ENCODE results near the gene CNNM4. TPM values are rescaled to one million over a fixed set of nuclear protein-coding genes. Genes with fewer than 3 reads are reported as not detected.

The CNNM4 gene
- 1 to 10 TPM; 1.2 to 3.9 (median 2.6) TPM for polyA plus RNA-seq

GRCh38 chr2:96760036-96760985, at the start of gene CNNM4:
Gene CNNM4 (plus strand): TSS chr2:96760902. CDS start chr2:96761000, 98 bp downstream.
- H3K4me3 Mint-ChIP-seq, result peak within 1 kb of the TSS; percentile 81 to 91 (median 88)
- DNase-seq, result peak; percentile 84 to 90 (median 89)
- H3K4me1 Mint-ChIP-seq, result peaks cover 47 to 52% of the 10 kb centered on the region in 2 donors
- peaks cover 0 to 2% (median 1%) of the 10 kb centered on the region in 3 donors for H3K27me3 Mint-ChIP-seq (ENCODE audit: low read depth in 3 of 3)
- no peaks in the 10 kb centered on the region for H3K36me3 Mint-ChIP-seq
- H3K9me3 Mint-ChIP-seq, result no peaks in the 10 kb centered on the region
- peak within 1 kb of the TSS; percentile 62 to 92 (median 88) for H3K27ac Mint-ChIP-seq

GRCh38 chr2:96710985-96711384, 49.7 kb upstream of the CNNM4 start:
- no peak overlapping the region for H3K4me3 Mint-ChIP-seq
- no peak for DNase-seq
- no peaks in the 10 kb centered on the region for H3K9me3 Mint-ChIP-seq
- H3K27me3 Mint-ChIP-seq (ENCODE audit: low read depth in 3 of 3), result peaks cover 0 to 3% (median 0%) of the 10 kb centered on the region in 3 donors
- peak overlapping the region in 1 of 6 donors; percentile 31 for H3K27ac Mint-ChIP-seq
- H3K4me1 Mint-ChIP-seq, result no peaks in the 10 kb centered on the region
- H3K36me3 Mint-ChIP-seq, result peaks cover 16 to 51% (median 40%) of the 10 kb centered on the region in 3 donors

- Mint-ChIP-seq H3K4me1 (no peaks in the 10 kb centered on the region), H3K27me3 (ENCODE audit: low read depth in 3 of 3) (peaks cover 0 to 3% (median 0%) of the 10 kb centered on the region in 3 donors), H3K9me3 (no peaks in the 10 kb centered on the region), H3K36me3 (peaks cover 14 to 27% (median 15%) of the 10 kb centered on the region in 3 donors), H3K27ac (no peak overlapping the region), H3K4me3 (no peak overlapping the region)
- DNase-seq, result no peak
These were observed 45.0 kb upstream of the CNNM4 start for GRCh38 chr2:96715658-96716057.

GRCh38 chr2:96716388-96716787, 44.3 kb upstream of the CNNM4 start:
- Mint-ChIP-seq H3K27me3 (ENCODE audit: low read depth in 3 of 3) (peaks cover 0 to 2% (median 0%) of the 10 kb centered on the region in 3 donors), H3K9me3 (no peaks in the 10 kb centered on the region), H3K4me1 (no peaks in the 10 kb centered on the region), H3K4me3 (no peak overlapping the region), H3K27ac (no peak overlapping the region), H3K36me3 (peaks cover 7 to 19% (median 9%) of the 10 kb centered on the region in 3 donors)
- DNase-seq, result no peak

- H3K9me3 Mint-ChIP-seq, result no peaks in the 10 kb centered on the region
- peaks cover 10 to 25% (median 15%) of the 10 kb centered on the region in 3 donors for H3K36me3 Mint-ChIP-seq
- H3K4me3 Mint-ChIP-seq, result no peak overlapping the region
- no peaks in the 10 kb centered on the region for H3K27me3 Mint-ChIP-seq (ENCODE audit: low read depth in 3 of 3)
- no peaks in the 10 kb centered on the region for H3K4me1 Mint-ChIP-seq
- H3K27ac Mint-ChIP-seq, result no peak overlapping the region
- DNase-seq, result no peak
These were observed 34.6 kb upstream of the CNNM4 start for GRCh38 chr2:96726131-96726530.

- Mint-ChIP-seq H3K4me3 (no peak overlapping the region), H3K27ac (no peak overlapping the region), H3K27me3 (ENCODE audit: low read depth in 3 of 3) (no peaks in the 10 kb centered on the region), H3K36me3 (peaks cover 10 to 28% (median 15%) of the 10 kb centered on the region in 3 donors), H3K9me3 (no peaks in the 10 kb centered on the region), H3K4me1 (no peaks in the 10 kb centered on the region)
- DNase-seq, result no peak
These were observed 33.3 kb upstream of the CNNM4 start for GRCh38 chr2:96727431-96727830.

GRCh38 chr2:96729748-96730147, 31.0 kb upstream of the CNNM4 start:
- no peak overlapping the region for H3K27ac Mint-ChIP-seq
- no peak for DNase-seq
- H3K9me3 Mint-ChIP-seq, result no peaks in the 10 kb centered on the region
- H3K4me1 Mint-ChIP-seq, result no peaks in the 10 kb centered on the region
- no peaks in the 10 kb centered on the region for H3K27me3 Mint-ChIP-seq (ENCODE audit: low read depth in 3 of 3)
- H3K4me3 Mint-ChIP-seq, result no peak overlapping the region
- peaks cover 20 to 43% (median 26%) of the 10 kb centered on the region in 3 donors for H3K36me3 Mint-ChIP-seq

- Mint-ChIP-seq H3K27me3 (ENCODE audit: low read depth in 3 of 3) (no peaks in the 10 kb centered on the region), H3K9me3 (no peaks in the 10 kb centered on the region), H3K27ac (peak overlapping the region in 1 of 6 donors; percentile 6), H3K36me3 (peaks cover 20 to 46% (median 30%) of the 10 kb centered on the region in 3 donors), H3K4me1 (no peaks in the 10 kb centered on the region), H3K4me3 (no peak overlapping the region)
- no peak for DNase-seq
These were observed 30.5 kb upstream of the CNNM4 start for GRCh38 chr2:96730212-96730611.

- Mint-ChIP-seq H3K27me3 (ENCODE audit: low read depth in 3 of 3) (no peaks in the 10 kb centered on the region), H3K4me1 (peaks cover 5 to 11% of the 10 kb centered on the region in 2 donors), H3K36me3 (peaks cover 9 to 36% (median 29%) of the 10 kb centered on the region in 3 donors), H3K4me3 (no peak overlapping the region), H3K27ac (no peak overlapping the region), H3K9me3 (no peaks in the 10 kb centered on the region)
- no peak for DNase-seq
These were observed 26.8 kb upstream of the CNNM4 start for GRCh38 chr2:96733931-96734330.

- H3K36me3 Mint-ChIP-seq, result peaks cover 9 to 35% (median 29%) of the 10 kb centered on the region in 3 donors
- DNase-seq, result no peak
- peaks cover 0 to 3% (median 0%) of the 10 kb centered on the region in 3 donors for H3K27me3 Mint-ChIP-seq (ENCODE audit: low read depth in 3 of 3)
- H3K4me3 Mint-ChIP-seq, result no peak overlapping the region
- H3K9me3 Mint-ChIP-seq, result no peaks in the 10 kb centered on the region
- peaks cover 16 to 22% of the 10 kb centered on the region in 2 donors for H3K4me1 Mint-ChIP-seq
- no peak overlapping the region for H3K27ac Mint-ChIP-seq
These were observed 25.7 kb upstream of the CNNM4 start for GRCh38 chr2:96734880-96735583.

- peaks cover 26 to 42% of the 10 kb centered on the region in 2 donors for H3K4me1 Mint-ChIP-seq
- H3K27ac Mint-ChIP-seq, result no peak overlapping the region
- H3K4me3 Mint-ChIP-seq, result no peak overlapping the region
- peaks cover 0 to 4% (median 0%) of the 10 kb centered on the region in 3 donors for H3K27me3 Mint-ChIP-seq (ENCODE audit: low read depth in 3 of 3)
- no peaks in the 10 kb centered on the region for H3K9me3 Mint-ChIP-seq
- H3K36me3 Mint-ChIP-seq, result peaks cover 4 to 25% (median 21%) of the 10 kb centered on the region in 3 donors
- DNase-seq, result no peak
These were observed 23.5 kb upstream of the CNNM4 start for GRCh38 chr2:96737251-96737650.

- H3K36me3 Mint-ChIP-seq, result peaks cover 4 to 24% (median 19%) of the 10 kb centered on the region in 3 donors
- H3K27ac Mint-ChIP-seq, result peak overlapping the region in 2 of 6 donors; percentile 1 to 5
- no peaks in the 10 kb centered on the region for H3K9me3 Mint-ChIP-seq
- DNase-seq, result no peak
- peaks cover 0 to 4% (median 0%) of the 10 kb centered on the region in 3 donors for H3K27me3 Mint-ChIP-seq (ENCODE audit: low read depth in 3 of 3)
- peak overlapping the region in 3 of 5 donors; percentile 36 to 41 (median 40) for H3K4me3 Mint-ChIP-seq
- H3K4me1 Mint-ChIP-seq, result peaks cover 26 to 42% of the 10 kb centered on the region in 2 donors
These were observed 22.9 kb upstream of the CNNM4 start for GRCh38 chr2:96737831-96738230.

- H3K27me3 Mint-ChIP-seq (ENCODE audit: low read depth in 3 of 3), result peaks cover 0 to 4% (median 0%) of the 10 kb centered on the region in 3 donors
- no peak for DNase-seq
- peak overlapping the region; percentile 92 to 98 (median 95) for H3K4me3 Mint-ChIP-seq
- peak overlapping the region; percentile 85 to 93 (median 90) for H3K27ac Mint-ChIP-seq
- H3K36me3 Mint-ChIP-seq, result peaks cover 0 to 12% (median 7%) of the 10 kb centered on the region in 3 donors
- no peaks in the 10 kb centered on the region for H3K9me3 Mint-ChIP-seq
- H3K4me1 Mint-ChIP-seq, result peaks cover 26 to 42% of the 10 kb centered on the region in 2 donors
These were observed 21.5 kb upstream of the CNNM4 start for GRCh38 chr2:96739076-96739632.

Data from immature natural killer cell (primary cell).